ENCODE results near the gene RWDD3. TPM values are rescaled to one million over a fixed set of nuclear protein-coding genes. Genes with fewer than 3 reads are reported as not detected.

The RWDD3 gene
- total RNA-seq, 1 donor from 2014 or later, result 11.8 TPM

DNA sequence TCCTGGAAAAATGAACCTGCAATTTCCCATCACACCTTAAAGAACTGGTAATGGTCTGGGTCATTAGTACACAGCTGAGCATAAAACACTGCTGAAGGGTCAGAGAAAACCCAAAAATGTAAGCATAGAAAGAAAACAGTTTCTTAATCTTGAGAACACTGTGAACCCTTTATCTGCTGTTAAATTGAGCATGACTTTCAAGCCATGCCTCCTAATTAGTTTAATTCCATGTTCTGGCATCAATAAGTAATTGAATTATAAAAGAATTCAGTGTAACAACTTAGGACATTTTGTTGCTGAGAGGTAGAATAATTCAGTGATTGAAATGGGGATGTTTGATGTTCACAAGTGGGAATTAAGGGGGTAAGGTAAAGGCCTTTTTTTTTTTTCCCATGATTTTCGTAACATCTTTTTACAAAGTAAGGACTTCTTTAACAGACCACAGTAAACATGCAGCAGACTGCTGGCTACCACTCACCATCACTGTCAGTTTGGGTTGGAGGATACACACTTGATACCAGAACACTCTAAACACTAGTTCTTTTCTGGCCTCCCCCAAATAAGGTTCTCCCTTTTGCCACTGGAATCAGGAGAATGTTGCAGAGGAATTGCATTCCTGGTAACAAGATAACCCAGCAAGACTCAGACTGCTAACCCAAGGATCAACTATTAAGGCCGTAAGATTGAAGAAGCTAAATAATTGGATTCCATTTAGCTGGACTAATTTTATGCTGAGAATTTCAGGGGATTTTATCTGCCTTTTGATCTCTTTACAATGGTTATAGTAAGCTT lies 3.0 kb downstream of the RWDD3 start:
- no peak for TF ChIP-seq CTCF (IDR thresholded peaks at IDR 0.05)
- DNase-seq (no peak), ATAC-seq (no peak)
- Histone ChIP-seq H3K36me3 (no peaks in the 10 kb centered on the region), H3K4me1 (peaks cover 32% of the 10 kb centered on the region), H3K27ac (no peak overlapping the region), H3K27me3 (ENCODE audit: low read depth) (no peaks in the 10 kb centered on the region), H3K4me3 (no peak overlapping the region), H3K9me3 (peaks cover 7% of the 10 kb centered on the region)
- intact Hi-C loops (cut with DNase I), result loop anchor here (10.0 kb wide), 1 partner anchor 152 kb away; no protein-coding TSS in a partner anchor

- Histone ChIP-seq H3K27ac (no peak overlapping the region), H3K36me3 (no peaks in the 10 kb centered on the region), H3K27me3 (ENCODE audit: low read depth) (no peaks in the 10 kb centered on the region), H3K4me3 (no peak overlapping the region), H3K9me3 (peaks cover 12% of the 10 kb centered on the region), H3K4me1 (peaks cover 23% of the 10 kb centered on the region)
- TF ChIP-seq CTCF (IDR thresholded peaks at IDR 0.05), result no peak
- DNase-seq (no peak), ATAC-seq (no peak)
- intact Hi-C loops (cut with DNase I), result loop anchor here (10.0 kb wide), 1 partner anchor 153 kb away; no protein-coding TSS in a partner anchor
These were observed 4.1 kb downstream of the RWDD3 start for GRCh38 chr1:95237981-95238703.

- TF ChIP-seq CTCF (IDR thresholded peaks at IDR 0.05), result no peak
- H3K36me3 ChIP-seq, result peaks cover 28% of the 10 kb centered on the region
- ATAC-seq, result no peak
These were observed 11.0 kb downstream of the RWDD3 start for GRCh38 chr1:95245029-95245428.

GRCh38 chr1:95246511-95246910 lies 12.5 kb downstream of the RWDD3 start:
- ATAC-seq (no peak), DNase-seq (no peak)
- Histone ChIP-seq H3K4me3 (no peak overlapping the region), H3K4me1 (no peaks in the 10 kb centered on the region), H3K36me3 (peaks cover 28% of the 10 kb centered on the region), H3K27ac (no peak overlapping the region), H3K9me3 (peaks cover 7% of the 10 kb centered on the region), H3K27me3 (ENCODE audit: low read depth) (no peaks in the 10 kb centered on the region)
- TF ChIP-seq CTCF (IDR thresholded peaks at IDR 0.05), result no peak
- intact Hi-C loops (cut with DNase I), result no loop called here

More at GRCh38 chr1:95245029-95245428, 11.0 kb downstream of the RWDD3 start:
- intact Hi-C loops (cut with DNase I), result no loop called here
- Histone ChIP-seq H3K4me1 (no peaks in the 10 kb centered on the region), H3K9me3 (peaks cover 12% of the 10 kb centered on the region), H3K27me3 (ENCODE audit: low read depth) (no peaks in the 10 kb centered on the region), H3K27ac (no peak overlapping the region), H3K4me3 (no peak overlapping the region)
- DNase-seq, result no peak

DNA sequence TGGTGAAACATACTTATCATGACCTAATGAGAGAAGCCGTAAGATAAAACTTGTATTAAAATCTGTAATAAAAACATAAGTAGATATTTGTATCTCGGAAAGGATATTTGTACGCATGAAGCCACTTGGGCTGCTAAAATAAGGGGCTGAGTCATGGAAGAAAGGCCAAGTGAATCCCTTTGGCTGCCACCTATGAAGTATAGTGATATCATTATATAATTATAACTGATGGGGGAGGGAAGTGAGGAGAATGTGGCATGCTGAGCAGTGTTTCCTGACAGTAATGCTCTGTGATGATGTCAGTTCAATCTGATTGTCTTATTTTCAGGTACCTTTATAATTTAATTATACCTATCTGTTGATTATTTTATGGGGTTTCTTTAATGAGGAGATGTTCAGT lies 13.6 kb downstream of the RWDD3 start:
- no peak for TF ChIP-seq CTCF (IDR thresholded peaks at IDR 0.05)
- intact Hi-C loops (cut with DNase I), result no loop called here
- ATAC-seq, result no peak

More for the DNA sequence above, 13.6 kb downstream of the RWDD3 start:
- Histone ChIP-seq H3K9me3 (no peaks in the 10 kb centered on the region), H3K4me1 (no peaks in the 10 kb centered on the region), H3K4me3 (no peak overlapping the region), H3K27ac (no peak overlapping the region), H3K36me3 (peaks cover 28% of the 10 kb centered on the region), H3K27me3 (ENCODE audit: low read depth) (no peaks in the 10 kb centered on the region)
- no peak for DNase-seq
